ENCODE results near the gene DPYD.

DPYD gene

DNA sequence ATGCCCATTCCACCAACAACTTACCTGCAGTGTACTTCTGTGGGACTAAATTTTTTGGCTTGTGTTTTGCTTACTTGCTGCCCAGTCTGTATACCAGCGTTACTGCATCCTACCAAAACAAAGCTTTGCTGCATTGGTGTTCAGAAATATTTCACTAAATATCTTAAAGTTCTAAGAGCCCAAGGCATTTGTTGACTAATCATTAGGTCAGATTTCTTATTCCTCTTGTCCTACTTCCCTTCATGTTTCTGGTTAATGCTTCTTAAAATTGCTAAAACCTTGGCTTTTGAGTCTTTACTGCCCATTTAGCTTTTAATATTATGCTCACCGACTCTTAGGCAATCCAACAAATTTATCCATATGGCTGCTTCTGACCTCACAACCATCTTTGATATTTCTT, 161.8 kb downstream of the DPYD start:
- TF ChIP-seq, protein P1, sequence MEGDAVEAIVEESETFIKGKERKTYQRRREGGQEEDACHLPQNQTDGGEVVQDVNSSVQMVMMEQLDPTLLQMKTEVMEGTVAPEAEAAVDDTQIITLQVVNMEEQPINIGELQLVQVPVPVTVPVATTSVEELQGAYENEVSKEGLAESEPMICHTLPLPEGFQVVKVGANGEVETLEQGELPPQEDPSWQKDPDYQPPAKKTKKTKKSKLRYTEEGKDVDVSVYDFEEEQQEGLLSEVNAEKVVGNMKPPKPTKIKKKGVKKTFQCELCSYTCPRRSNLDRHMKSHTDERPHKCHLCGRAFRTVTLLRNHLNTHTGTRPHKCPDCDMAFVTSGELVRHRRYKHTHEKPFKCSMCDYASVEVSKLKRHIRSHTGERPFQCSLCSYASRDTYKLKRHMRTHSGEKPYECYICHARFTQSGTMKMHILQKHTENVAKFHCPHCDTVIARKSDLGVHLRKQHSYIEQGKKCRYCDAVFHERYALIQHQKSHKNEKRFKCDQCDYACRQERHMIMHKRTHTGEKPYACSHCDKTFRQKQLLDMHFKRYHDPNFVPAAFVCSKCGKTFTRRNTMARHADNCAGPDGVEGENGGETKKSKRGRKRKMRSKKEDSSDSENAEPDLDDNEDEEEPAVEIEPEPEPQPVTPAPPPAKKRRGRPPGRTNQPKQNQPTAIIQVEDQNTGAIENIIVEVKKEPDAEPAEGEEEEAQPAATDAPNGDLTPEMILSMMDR (IDR thresholded peaks at IDR 0.05; ENCODE audit: borderline replicate concordance, insufficient read depth, low read depth, low read length): no peak
- H3K4me3 ChIP-seq (ENCODE audit: low read depth, low read length): no peak overlapping the region

DNA sequence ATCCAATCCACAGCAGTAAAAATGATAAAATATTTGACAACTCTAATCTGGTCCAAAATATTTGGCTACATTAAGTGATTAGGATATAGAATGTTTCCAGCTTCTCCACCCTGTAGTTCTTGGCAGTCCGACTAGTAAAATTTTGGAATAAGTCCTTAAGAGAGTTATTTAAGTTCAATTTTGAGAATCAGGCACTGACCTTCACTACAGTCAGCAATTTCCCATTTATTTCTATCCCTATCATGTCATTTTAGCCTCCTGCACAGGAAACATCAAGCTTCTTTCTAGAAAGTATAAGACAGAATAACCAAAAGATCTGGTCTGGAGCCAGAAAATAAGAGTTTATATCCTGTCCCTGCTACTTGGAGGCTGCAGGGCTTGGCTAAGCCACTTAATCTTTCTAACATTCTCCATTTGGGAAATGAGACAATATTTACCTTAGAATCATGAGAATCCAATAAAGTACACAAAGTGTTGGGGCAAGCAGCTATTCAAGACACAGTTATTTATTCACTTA, 162.2 kb downstream of the DPYD start:
- TF ChIP-seq, protein P1 (IDR thresholded peaks at IDR 0.05; ENCODE audit: borderline replicate concordance, insufficient read depth, low read depth, low read length): no peak
- no peak overlapping the region for H3K4me3 ChIP-seq (ENCODE audit: low read depth, low read length)

DNA sequence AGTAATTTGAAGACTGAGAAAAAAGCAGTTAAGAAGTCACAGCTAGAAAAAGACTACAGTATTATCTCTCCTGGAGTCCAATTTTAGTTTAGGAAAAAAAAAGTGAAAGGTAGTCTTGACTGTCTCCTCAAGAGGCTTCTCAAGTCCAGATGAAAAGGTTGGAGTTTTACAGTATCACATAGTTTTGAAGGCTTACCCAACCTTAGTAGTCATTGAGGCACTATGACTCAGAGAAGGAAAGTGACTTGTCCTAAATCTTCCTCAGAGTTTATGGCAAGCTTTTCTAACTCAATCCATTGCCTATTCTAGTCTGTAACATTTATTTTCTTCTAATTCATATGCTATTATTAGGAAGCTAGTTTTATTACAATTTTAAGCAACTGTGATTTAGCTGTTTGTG, 174.9 kb downstream of the DPYD start:
- TF ChIP-seq, protein P1 (IDR thresholded peaks at IDR 0.05; ENCODE audit: borderline replicate concordance, insufficient read depth, low read depth, low read length): no peak
- no peak overlapping the region for H3K4me3 ChIP-seq (ENCODE audit: low read depth, low read length)

DNA sequence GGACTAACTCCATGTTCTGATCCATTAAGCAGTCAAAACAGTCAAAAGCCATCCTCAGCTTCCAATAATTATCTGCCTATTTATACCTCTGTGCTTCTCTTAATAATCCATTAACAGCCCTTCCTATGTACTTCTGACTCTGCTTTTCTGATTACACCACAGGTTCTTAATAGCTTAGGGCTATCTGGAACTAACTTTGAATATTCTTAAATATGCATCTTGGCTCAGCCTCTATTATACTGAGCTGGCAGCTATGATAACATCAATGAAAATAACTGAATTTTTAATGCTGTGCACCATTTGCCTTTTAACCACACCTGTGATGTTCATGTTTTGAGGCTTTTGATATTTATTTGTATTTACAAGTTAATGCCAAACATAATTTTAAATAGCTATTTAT, 175.9 kb downstream of the DPYD start:
- TF ChIP-seq, protein P1 (IDR thresholded peaks at IDR 0.05; ENCODE audit: borderline replicate concordance, insufficient read depth, low read depth, low read length): no peak
- H3K4me3 ChIP-seq (ENCODE audit: low read depth, low read length): no peak overlapping the region

DNA sequence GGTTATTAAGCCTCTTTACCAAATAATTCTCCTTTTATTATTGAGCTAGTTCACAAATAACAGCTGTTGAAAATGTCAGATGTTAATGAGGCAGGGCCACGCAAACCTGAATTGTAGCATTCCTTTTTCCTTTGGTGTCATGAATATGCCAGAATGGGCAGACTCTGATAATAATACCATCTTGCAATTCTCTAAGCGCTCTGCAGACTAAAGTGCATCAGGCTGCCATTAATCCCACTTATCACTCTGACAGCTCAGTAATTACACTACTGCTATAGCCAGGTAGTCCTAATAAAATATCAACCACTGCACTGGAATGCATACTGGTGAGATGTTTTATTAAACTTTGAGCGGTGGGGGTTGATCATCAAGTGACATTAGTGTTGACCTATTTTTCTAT, 177.7 kb downstream of the DPYD start:
- TF ChIP-seq, protein P1 (IDR thresholded peaks at IDR 0.05; ENCODE audit: borderline replicate concordance, insufficient read depth, low read depth, low read length): no peak
- no peak overlapping the region for H3K4me3 ChIP-seq (ENCODE audit: low read depth, low read length)

DNA sequence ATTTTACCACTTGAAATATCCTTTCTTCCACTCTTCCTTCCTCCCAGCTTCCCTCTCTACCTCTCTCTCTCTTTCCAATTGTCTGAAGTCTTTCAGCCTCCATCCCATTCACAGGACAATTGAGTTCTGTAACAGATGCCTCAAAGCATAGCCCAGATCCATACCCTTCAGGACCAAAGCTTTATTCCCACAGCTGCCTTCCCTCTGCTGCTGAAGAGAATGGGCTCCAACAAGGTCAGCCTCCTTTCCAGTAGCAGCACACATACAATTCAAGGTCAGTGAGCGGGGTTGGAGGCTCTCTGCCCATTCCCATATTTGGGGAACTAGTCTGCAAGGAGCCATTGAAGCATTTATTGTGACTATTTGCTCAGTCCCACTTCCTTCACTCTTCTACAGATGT, 179.9 kb downstream of the DPYD start:
- TF ChIP-seq, protein P1 (IDR thresholded peaks at IDR 0.05; ENCODE audit: borderline replicate concordance, insufficient read depth, low read depth, low read length): no peak
- H3K4me3 ChIP-seq (ENCODE audit: low read depth, low read length): no peak overlapping the region

DNA sequence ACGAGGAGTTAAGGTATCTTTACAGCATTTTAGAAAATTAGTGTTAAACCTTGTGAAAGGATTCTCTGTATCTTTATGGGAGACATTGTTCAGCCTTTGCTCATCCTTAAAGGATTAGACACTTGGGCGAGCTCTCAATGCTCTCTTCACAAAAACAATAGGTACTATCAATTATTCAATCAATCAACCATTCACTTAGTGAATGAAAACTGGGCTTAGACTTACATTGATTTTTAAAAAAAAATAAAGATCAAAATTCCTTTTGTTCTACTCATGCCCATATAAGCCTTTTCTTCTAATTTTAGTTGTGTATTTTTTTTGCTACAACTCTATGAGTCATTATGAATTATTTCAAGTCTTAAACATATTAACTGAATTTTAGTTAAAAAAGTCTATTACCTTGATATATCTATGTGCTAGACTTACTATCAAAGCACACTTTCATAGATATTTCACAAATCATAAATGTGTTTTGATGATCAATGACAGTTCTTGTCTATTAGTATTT, 181.2 kb downstream of the DPYD start:
- no peak overlapping the region for H3K4me3 ChIP-seq (ENCODE audit: low read depth, low read length)
- TF ChIP-seq, protein P1 (IDR thresholded peaks at IDR 0.05; ENCODE audit: borderline replicate concordance, insufficient read depth, low read depth, low read length): no peak
